ENCODE results near the gene CYSLTR2. TPM values are rescaled to one million over a fixed set of nuclear protein-coding genes. Genes with fewer than 3 reads are reported as not detected.

CYSLTR2 gene
- total RNA-seq, 1 experiment from 2014 or later, result not detected

- Histone ChIP-seq H3K9me3 (ENCODE audit: control insufficient read depth, insufficient read depth, low read depth, low read length) (no peaks in the 10 kb centered on the region), H3K36me3 (ENCODE audit: control insufficient read depth, insufficient read depth, low read length) (no peaks in the 10 kb centered on the region), H3K4me1 (ENCODE audit: control insufficient read depth, insufficient read depth, low read length) (no peaks in the 10 kb centered on the region), H3K27ac (ENCODE audit: low read length) (no peak overlapping the region), H3K27me3 (ENCODE audit: control insufficient read depth, insufficient read depth, low read length) (no peaks in the 10 kb centered on the region), H3K4me3 (ENCODE audit: low read depth in 2 of 2, low read length in 2 of 2) (no peak overlapping the region)
- ATAC-seq, result no peak
- ChIA-PET CTCF (no interaction called here), POLR2A (interaction anchor here (0.7 kb wide), 1 partner anchor 563 kb away, joined by 3 read pairs; no protein-coding TSS in a partner anchor)
- intact Hi-C loops (cut with micrococcal nuclease; ENCODE audit: unreplicated experiment) (no loop called here), in situ Hi-C loops (cut with HindIII; ENCODE audit: low pct_unique_long_range_greater_than_20kb, low sequenced_read_pairs) (no loop called here)
- BruUV-seq (replicated peaks), result no TSS peak
- no peak for DNase-seq (ENCODE audit: low read depth, low spot score)
- TF ChIP-seq REST (IDR thresholded peaks at IDR 0.05; ENCODE audit: insufficient read depth in 1 of 2, low read depth in 2 of 2, low read length in 1 of 2) (no peak), POLR2AphosphoS5 (IDR thresholded peaks at IDR 0.05; ENCODE audit: low read depth, low read length) (no peak), SIN3A (IDR thresholded peaks at IDR 0.05; ENCODE audit: borderline replicate concordance, insufficient read depth, low read depth, low read length) (no peak), TCF7L2 (IDR thresholded peaks at IDR 0.05; ENCODE audit: low read depth, low read length) (no peak), CTCF (IDR thresholded peaks at IDR 0.05) (no peak)
Measured at GRCh38 chr13:48678316-48678715, 24.6 kb downstream of the CYSLTR2 start.

GRCh38 chr13:48679941-48680680, 26.4 kb downstream of the CYSLTR2 start:
- Histone ChIP-seq H3K36me3 (ENCODE audit: control insufficient read depth, insufficient read depth, low read length) (no peaks in the 10 kb centered on the region), H3K4me1 (ENCODE audit: control insufficient read depth, insufficient read depth, low read length) (no peaks in the 10 kb centered on the region), H3K9me3 (ENCODE audit: control insufficient read depth, insufficient read depth, low read depth, low read length) (no peaks in the 10 kb centered on the region), H3K27me3 (ENCODE audit: control insufficient read depth, insufficient read depth, low read length) (no peaks in the 10 kb centered on the region), H3K27ac (ENCODE audit: low read length) (no peak overlapping the region), H3K4me3 (ENCODE audit: low read depth in 2 of 2, low read length in 2 of 2) (no peak overlapping the region)
- no TSS peak for BruUV-seq (replicated peaks)
- no peak for TF ChIP-seq CTCF (IDR thresholded peaks at IDR 0.05)
- TF ChIP-seq REST (IDR thresholded peaks at IDR 0.05; ENCODE audit: insufficient read depth in 1 of 2, low read depth in 2 of 2, low read length in 1 of 2), result no peak
- no peak for TF ChIP-seq SIN3A (IDR thresholded peaks at IDR 0.05; ENCODE audit: borderline replicate concordance, insufficient read depth, low read depth, low read length)
- no peak for TF ChIP-seq TCF7L2 (IDR thresholded peaks at IDR 0.05; ENCODE audit: low read depth, low read length)
- no peak for TF ChIP-seq POLR2AphosphoS5 (IDR thresholded peaks at IDR 0.05; ENCODE audit: low read depth, low read length)
- DNase-seq (ENCODE audit: low read depth, low spot score) (no peak), ATAC-seq (no peak)
- intact Hi-C loops (cut with micrococcal nuclease; ENCODE audit: unreplicated experiment) (no loop called here), in situ Hi-C loops (cut with HindIII; ENCODE audit: low pct_unique_long_range_greater_than_20kb, low sequenced_read_pairs) (no loop called here)
- POLR2A ChIA-PET, result no interaction called here
- CTCF ChIA-PET, result no interaction called here
